ENCODE data around the gene FAM107B.

DNA sequence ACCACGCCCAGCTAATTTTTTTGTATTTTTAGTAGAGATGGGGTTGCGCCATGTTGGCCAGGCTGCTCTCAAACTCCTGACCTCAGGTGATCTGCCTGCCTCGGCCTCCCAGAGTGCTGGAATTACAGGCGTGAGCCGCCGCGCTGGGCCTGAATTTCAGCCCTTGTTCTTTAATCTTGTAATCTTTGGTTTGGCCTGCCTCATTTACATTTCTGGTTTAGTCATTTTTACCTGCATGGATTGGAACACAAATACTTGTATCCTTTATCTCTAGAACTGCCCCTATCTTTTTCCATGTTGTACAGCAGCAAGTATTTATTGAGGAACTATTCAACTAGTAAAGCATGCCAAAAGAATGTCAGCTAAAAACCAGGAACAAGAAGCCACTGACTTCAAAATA lies 248.4 kb downstream of the FAM107B start:
- TF ChIP-seq, protein P1, sequence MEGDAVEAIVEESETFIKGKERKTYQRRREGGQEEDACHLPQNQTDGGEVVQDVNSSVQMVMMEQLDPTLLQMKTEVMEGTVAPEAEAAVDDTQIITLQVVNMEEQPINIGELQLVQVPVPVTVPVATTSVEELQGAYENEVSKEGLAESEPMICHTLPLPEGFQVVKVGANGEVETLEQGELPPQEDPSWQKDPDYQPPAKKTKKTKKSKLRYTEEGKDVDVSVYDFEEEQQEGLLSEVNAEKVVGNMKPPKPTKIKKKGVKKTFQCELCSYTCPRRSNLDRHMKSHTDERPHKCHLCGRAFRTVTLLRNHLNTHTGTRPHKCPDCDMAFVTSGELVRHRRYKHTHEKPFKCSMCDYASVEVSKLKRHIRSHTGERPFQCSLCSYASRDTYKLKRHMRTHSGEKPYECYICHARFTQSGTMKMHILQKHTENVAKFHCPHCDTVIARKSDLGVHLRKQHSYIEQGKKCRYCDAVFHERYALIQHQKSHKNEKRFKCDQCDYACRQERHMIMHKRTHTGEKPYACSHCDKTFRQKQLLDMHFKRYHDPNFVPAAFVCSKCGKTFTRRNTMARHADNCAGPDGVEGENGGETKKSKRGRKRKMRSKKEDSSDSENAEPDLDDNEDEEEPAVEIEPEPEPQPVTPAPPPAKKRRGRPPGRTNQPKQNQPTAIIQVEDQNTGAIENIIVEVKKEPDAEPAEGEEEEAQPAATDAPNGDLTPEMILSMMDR (IDR thresholded peaks at IDR 0.05; ENCODE audit: extremely low read depth in 1 of 2, insufficient read depth in 1 of 2, low read depth in 1 of 2, low read length in 2 of 2) = no peak
- TF ChIP-seq POLR2A (IDR thresholded peaks at IDR 0.05; ENCODE audit: low read depth, low read length) = no peak

All from endothelial cell of umbilical vein (primary cell).